Activated CD4-positive, alpha-beta T cell treated with anti-CD3 and anti-CD28 coated beads for 4 hours (primary cell): ENCODE measurements around the gene LYPLA2.
"Not testable (repeated sequence)": the region's sequence is repeated elsewhere in the genome, so short reads cannot be mapped to it uniquely, and the experiment has no call there.

ENCODE experiments used
- DNase-seq, 2 donors: peaks; one replicate each; pipeline ENCODE4 v3.0.0-alpha.2; 2020

The LYPLA2 gene

DNA sequence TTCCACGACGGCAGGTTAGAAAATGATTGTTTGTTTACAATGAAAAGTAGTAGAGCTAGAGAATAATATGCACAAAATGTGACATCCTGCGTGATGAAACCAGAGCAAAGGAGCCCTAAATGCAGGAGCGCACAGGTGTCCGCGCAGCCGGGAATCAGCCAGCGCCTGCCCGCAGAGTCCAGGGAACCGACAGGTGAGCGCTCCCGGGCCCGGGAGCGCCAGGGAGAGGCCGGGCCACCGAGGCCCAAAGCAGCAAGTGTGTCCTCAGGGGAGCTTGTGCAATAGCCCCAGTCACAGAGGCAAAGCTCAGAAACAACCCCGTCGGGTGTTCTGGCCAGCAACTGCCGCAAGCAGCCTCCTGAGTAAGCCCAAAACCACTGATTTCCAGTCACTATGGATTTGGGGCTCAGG, 10.4 kb downstream of the LYPLA2 start:
- no peak for DNase-seq

DNA sequence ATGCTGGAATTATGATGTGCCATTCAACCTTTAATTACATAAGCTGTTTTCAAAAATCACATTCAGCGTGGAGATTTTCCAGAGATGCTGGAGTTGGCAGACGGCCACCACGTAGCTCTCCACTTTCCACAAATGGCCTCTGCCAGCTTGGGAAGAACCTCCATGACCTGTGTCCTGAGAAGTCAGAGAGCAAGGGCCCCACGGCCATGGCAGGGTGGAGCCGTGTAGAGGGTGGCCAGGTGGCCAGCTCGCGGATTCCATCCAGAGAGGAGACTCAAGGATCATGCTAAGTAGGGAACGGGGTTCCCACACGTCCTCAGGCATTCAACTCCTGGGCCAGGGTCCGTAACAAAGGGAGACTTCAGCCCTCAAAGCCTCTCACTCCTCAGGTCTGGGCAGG, 10.9 kb downstream of the LYPLA2 start:
- no peak for DNase-seq

DNA sequence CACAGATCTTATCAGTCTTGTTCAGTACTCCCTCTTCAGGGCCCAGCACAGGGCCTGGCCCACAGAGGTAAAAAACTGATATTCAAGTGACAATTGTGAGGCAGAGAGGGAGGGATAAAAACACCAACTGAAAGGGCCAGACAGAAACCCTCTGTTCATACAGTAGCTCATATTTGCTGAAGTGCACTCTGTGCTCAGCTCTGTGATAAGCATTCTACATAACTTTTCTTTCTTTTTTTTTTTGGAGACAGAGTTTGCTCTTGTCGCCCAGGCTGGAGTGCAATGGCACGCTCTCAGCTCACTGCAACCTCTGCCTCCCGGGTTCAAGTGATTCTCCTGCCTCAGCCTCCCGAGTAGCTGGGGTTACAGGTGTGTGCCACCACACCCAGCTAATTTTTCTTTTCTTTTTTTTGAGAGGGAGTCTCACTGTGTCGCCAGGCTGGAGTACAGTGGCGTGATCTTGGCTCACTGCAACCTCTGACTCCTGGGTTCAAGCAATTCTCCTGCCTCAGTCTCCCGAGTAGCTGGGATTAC, 11.9 kb downstream of the LYPLA2 start:
- DNase-seq, result not testable (repeated sequence)

DNA sequence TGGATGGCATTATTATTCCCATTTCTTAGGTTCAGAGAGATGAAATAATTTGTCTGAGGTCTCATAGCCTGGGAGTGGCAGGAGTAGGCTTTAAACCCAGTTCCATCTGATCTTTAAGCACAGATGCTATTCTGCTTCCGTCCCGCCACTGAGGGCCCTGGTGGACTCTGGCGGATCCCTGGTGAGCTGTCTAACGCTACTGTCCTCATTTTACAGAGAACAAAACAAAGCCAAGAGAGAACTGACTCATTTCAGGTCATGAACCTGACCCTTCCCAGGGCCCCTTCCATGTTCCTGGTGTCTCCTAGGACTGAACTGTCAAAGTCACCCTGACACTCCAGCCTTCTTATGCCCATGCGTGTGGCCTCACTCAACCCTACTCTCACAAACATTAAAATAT, 12.7 kb downstream of the LYPLA2 start:
- no peak for DNase-seq

DNA sequence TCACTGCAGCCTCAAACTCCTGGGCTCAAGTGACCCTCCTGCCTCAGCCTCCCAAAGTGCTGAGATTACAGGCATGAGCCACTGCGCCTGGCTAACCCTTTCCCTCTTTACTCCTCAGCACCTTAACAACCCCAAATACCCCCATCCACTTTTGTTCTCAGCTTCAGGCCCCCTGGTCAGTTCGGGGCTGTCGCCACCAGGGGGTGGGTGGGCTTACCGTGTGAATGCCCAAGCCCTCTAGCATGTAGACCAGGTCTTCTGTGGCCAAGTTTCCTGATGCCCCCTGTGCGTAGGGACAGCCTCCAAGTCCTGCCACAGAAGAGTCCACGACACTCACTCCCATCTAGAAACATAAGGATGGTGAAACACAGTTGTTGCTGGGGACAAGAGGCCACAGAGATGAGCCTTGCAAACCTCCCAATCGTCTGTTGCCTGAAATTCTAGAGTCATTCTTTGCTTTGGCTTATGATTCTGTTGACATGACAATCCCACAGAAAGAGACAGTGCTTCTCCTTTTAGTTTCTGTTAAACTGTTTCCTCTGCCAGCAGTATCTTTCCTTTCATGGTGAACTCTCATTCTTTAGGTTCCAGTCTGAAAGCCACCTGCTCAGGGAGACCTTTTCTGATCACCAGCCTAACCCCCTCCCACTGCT, 13.4 kb downstream of the LYPLA2 start:
- DNase-seq, result no peak

DNA sequence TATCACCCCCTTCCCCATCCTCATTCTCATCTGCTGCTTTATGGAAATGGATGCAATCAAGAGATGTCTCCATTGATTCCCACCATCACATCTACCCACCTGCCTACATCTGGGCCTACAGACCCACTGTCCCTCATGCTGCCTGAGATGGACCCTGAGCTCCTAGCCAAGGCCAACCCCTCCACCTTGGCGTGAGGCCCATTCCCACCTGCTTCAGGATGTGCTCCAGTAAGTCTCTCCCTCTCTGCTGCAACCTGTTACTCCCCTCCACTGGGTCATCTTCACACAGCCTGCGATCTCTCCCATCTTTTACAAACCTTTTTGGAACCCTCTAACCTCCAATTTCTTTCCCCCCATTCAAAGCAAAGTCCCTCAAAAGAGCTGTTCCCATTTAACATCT, 14.1 kb downstream of the LYPLA2 start:
- no peak for DNase-seq

DNA sequence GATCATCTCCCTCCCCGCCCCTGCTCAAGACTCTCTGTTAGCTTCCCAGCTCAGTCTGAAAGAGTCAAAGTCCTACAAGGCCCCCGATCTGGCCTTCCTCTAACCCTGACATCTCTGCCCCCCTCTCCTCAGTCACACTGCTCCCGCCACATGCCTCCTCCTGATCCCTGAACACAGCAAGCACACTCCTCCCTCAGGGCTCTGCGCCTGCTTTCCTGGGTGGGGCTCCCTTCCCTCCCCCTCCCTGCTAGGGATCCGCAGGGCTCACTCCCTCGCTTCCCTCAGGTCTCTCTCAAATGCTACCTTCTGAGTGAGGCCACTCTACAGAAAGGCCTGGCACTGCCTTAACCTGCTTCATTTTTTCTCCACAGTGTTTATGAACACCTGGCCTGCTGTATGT, 15.3 kb downstream of the LYPLA2 start:
- DNase-seq, result no peak

DNA sequence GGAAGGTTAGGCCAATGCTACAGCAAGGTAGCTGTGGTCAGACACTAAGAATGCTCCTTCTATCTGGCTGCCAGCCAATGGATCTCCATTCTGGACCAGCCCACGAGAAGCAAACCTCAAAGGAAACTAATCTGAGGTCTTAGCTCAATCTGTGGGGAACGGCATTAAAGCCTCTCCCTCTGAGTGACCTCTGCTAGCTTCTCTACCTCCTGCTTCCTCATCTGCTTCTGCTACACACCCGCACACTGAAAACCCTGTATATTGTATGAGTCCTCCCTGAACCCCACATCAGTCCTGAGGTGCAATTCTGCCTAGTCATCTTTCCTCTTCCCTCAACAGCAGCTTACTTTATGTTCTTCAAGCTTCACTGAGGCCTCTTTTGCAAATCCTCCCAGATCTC, 16.5 kb downstream of the LYPLA2 start:
- DNase-seq, result no peak

DNA sequence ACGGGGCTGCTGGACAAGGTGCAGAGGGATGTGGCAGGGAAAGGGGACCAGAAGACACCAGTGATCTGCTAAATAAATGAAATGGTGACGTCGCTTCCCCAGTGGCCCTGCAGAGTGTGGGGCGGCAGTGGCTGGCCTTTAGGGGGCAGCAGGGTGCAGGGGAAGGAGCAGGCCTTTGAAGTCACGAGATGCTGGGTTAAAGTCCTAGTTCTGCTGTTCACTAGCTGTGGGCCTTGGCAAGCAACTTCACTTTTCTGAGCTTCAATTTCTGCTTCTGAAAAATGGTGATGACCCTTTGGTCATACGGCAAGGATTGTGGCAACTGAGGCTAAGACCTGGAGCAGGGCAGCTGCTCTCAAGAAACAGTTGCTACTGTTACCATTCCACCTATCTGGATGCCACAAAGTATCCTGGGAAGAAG, 18.8 kb downstream of the LYPLA2 start:
- DNase-seq, result peak; percentile 73 to 80

DNA sequence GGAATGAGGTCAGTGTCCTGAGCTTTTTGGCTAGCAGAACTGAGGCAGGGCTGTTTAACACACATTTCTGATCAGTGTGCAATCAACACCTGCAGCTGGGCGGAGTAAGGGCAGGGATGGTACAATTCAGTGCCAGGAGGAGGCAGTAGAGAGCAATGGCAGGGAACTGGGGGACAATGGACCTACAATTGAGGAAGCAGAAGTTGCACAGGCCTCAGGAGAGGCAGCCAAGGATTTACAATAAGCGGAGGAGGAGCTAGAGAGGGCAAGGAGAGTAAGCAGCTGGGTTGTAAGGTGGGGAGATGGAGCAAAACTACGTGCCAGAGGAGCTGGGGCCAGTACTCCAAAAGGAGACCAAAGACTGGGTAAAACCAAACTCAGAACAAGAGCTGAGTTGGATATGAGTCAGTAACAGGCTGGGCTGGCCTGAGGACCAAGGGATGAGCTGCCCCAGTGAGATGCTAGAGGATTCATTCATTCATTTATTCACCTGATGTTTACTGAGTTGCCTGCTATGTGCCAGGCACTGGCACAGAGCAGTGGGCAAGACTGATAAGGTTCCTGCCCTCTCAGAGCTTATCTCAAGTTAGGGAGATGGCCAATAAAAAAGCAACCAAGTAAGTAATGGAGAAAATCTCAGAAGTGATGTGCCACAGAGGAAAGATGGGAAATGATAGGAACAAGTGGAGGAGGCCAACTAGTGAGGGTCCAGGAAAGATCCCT, 20.0 kb downstream of the LYPLA2 start:
- peak in 1 of 2 donors; percentile 49 for DNase-seq

DNA sequence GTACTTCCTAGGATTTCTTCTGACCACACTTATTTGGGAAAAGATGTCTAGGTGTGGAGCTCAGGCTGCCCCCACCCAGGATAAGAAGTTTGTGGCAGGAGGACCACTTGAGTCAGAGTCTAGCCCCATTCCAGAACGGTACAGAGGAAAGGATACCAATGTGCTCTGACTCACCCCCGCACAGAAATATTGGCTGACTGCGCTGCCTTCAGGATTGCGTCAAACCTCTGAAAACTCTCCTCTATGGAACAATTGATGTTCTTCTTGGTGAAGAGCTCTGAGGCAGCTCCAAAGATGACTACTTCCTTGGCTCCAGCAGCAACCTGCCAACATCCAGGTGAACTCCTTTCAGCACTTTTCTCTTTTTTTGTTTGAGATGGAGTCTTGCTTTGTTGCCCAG, 23.1 kb downstream of the LYPLA2 start:
- no peak for DNase-seq

DNA sequence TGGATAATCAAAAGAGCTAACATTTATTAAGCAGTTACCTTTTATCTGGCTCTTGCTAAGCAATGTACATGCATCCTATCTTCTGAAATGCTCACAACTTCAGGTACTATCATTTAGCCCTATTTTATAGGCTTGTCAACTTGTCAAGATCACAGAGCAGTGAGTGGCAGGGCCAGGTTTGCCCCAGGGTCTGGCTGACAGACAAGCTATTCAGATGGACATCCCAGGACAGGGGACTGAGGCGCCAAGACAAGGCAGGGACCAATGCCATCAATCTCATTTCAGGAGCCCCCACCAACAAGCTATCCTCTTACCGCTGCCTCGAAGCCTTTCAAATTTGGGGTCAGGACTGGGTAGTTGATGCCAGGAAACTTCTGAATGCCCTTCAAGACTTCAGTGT, 25.4 kb downstream of the LYPLA2 start:
- no peak for DNase-seq

DNA sequence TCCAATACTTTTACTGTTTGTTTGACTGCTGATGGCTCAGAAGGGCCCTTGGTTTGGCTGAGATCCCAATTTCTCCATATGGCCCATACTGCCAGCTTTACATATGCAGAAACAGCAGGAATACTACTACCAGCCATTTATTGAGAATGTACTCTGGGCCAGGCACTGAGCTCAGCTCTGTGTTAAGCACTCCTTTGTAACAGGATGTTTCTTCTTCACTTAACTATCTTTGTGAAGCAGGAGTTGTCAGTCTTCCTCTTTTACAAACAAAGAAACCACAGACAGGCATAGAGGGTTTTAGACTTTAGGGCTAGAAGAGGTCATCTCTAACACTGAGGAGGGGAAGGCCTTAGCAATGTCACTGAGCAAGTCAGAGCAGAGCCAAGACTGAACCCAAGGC, 26.0 kb downstream of the LYPLA2 start:
- DNase-seq, result no peak

DNA sequence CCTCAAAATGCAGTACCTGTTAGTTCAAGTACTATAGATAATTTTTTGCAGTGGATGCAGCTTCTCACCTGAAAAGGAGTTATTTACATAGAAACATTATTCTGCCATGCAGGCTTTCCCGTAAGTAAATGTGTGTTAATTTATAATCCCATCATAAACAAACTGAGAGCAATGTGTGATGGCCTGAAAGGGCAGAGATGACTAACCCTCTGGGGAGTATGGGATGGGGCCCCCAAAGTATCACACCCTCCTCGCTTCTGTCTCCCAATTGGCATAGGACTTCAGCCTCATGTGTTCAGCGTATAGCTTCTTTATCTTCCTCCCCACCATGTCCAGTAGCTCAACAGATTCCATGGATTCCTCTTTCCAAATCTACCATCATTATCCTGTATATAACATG, 26.7 kb downstream of the LYPLA2 start:
- DNase-seq, result no peak

DNA sequence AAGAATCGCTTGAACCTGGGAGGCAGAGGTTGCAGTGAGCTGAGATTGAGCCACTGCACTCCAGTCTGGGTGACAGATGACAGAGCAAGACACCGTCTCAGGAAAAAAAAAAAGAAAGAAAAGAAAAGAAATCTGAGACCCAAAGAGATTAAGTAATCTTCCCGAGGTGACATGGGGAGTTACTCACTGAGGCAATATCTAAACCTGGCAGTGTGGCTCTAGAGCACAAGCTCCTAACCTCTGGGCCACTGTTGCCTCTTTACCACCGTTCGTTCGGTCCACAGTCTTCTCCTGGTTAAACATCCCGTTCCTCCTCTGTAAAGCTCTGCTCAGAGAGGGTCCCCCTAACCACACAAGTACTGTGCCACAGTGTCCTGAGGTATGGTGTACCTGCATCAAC, 32.8 kb downstream of the LYPLA2 start:
- DNase-seq, result no peak

DNA sequence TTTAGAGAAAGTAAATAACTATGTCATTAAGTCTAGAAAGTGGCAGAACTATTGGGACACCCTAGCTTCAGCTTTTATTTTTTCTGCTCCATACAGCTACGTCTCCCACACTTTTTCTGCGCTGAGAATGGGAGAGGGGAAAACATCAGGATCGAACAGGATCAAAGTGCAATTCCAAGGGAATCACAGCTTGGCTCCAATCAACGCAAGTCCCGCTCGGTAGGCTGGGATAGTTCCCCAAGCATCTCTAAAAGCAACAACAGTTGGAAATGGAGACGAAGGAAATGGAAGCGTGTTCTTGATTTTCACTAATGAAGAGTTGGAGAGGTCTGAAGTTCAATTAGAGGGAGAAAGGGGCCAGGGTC, 33.7 kb downstream of the LYPLA2 start:
- DNase-seq, result no peak

DNA sequence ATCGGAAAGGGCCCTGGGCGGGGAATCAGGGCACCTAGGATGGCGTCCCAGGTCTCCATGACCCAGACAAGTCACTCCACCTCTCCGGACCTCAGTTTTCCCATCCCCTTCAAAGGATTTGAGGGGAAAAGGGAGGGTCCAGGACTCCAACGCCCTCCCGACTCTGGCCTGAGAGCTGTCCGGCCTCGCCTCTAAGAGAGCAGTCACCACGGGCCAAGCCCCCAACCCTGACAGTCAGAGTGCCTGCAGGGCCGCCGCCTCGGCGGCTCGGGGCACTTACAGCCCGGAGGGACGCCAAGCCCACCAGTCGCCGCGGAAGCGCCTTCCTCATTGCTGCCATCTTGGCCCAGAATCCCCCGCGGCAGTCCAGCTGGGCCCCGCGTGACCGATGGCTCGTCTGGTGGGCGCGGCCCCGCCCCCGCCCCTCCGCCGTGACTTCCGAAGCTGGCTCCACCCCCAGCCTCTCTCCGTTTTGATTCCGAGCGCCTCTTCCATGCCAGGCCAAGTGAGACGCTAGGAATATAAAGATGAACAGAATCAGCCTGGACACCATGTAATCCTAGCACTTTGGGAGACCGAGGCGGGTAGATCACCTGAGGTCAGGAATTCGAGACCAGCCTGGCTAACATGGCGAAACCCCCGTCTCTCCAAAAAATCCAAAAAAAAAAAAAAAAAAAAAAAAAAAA, 34.3 kb downstream of the LYPLA2 start, which contains the start of gene HMGCL:
TSS of gene HMGCL (minus strand) at position 354 of the 686 bp plus-strand sequence. CDS start at position 340, 14 bp downstream.
- peak; percentile 85 to 88 for DNase-seq

DNA sequence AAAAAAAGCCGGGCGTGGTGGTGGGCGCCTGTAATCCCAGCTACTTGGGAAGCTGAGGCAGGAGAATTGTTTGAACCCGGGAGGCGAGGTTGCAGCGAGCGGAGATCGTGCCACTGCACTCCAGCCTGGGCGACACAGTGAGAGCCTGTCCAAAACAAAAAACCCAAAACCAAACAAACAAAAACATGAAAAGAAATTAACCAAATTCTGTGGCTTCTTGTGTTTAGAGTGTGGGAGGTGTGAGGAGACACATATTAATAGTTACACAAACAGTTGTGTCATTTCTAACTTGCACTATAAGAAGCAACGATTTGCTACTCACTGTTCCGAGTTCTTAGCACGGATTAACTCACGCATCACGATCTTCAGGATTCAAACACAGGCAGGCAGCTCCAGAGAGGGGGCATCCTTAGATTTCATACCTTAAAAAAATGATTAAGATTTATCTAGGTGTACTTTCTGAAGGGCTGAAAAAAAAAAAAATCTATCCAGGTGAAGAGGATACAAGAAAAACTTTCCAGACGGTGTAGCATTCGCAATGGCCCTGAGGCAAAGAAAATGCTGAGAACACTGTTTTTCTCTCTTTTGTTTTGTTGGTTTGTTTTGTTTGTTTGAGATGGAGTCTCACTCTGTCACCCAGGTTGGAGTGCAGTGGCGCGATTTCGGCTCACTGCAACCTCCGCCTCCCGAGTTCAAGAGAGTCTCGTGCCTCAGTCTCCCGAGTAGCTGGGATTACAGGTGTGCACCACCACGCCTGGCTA, 35.0 kb downstream of the LYPLA2 start:
- DNase-seq, result no peak

DNA sequence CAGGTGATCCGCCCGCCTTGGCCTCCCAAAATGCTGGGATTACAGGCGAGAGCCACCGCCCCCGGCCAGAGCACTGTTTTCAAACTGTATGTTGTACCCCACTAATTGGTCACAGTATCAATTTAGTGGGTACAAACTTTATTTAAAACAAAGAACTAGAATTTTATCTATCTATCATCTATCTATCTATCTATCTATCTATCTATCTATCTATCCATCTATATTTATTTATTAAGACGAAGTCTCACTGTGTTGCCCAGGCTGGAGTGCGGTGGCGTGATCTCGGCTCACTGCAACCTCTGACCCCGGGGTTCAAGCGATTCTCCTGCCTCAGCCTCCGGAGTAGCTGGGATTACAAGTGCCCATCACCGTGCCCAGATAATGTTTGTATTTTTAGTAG, 35.6 kb downstream of the LYPLA2 start:
- not testable (repeated sequence) for DNase-seq

DNA sequence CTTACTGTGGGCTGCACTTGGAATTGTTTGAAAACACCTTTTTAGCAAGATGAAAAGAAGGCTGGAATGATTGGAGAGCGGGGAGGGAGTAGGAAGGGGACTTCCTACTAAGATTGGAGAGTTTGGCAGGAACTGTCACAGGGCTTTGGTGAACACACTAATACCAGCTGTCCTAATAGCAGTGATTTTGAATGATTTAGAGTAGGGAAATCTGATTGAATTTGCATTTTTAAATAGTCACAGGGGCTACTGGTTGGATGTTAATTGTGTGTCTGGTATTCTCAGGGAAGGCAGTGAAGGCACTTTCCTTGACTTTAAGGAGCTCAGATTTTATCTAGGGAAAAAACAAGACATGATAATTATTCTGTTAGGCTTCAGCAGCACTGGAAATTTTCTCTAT, 36.8 kb downstream of the LYPLA2 start:
- DNase-seq, result no peak

DNA sequence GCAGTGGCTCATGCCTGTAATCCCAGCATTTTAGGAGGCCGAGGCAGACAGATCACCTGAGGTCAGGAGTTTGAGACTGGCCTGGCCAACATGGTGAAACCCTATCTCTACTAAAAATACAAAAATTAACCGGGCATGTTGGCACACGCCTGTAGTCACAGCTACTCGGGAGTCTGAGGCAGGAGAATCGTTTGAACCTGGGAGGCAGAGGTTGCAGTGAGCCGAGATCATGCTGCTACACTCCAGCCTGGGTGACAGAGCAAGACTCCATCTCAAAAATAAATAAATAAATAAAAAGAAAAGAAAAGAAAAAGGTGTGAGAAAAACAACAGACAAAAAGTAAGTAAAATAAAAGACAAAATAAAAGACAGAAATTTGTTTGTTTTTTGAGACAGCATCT, 43.2 kb downstream of the LYPLA2 start:
- not testable (repeated sequence) for DNase-seq

DNA sequence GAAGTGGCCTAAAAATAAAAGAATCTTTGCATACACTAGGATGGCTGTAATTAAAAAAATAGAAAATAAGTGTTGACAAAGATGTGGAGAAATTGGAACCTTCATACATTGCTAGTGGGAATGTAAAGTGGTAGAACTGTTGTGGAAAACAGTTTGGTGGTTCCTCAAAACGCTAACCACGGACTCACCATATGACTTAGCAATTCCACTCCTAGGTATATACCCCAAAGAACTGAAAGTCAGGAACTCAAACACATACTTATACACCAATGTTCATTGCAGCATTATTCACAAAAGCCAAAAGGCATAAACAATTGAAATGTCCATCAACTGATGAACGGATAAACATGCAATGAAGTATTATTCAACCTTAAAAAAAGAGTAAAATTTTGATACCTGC, 45.1 kb downstream of the LYPLA2 start:
- no peak for DNase-seq

DNA sequence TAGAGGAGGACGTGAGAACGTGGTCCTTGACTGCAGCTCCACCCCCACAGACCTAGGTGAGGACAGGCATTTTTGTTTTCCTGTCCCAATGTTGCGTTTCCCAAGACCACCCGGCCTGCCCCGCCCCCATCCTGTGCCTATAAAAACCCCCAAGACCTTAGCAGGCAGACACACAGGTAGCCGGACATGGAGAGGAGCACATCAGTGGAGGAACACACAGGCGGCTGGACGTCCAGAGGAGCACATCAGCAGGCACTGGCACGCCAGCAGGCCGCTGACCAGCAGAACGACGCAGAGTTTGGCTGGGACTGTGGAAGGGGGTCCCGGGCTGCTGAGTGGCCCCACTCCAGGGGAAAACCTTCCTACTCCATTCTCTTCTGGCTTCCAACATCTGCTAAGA, 47.0 kb downstream of the LYPLA2 start:
- DNase-seq, result no peak
